RWPE2 (cell line): Measurements from ENCODE around the gene USP6NL.

Experiments used
- ATAC-seq: fragments of 200-7000 bp; cut with Tn5 transposase; 3 replicates; pipeline ENCODE4 v1.9.1; 2021; ENCODE audit warnings: low read depth
- DNase-seq: peaks from one replicate; pipeline ENCODE4 v3.0.0-alpha.2; 2020; ENCODE audit warnings: low spot score
- H3K27ac ChIP-seq: fragments of 450-650 bp; 2 replicates; pipeline ENCODE4 v1.5.1; 2017; ENCODE audit warnings: mild to moderate bottlenecking; ENCODE audit not compliant: poor library complexity, severe bottlenecking
- H3K27me3 ChIP-seq: fragments of 250-450 bp; sonication (Bioruptor Pico); 2 replicates; pipeline ENCODE4 v1.5.1; 2021; ENCODE audit warnings: mild to moderate bottlenecking, moderate library complexity; ENCODE audit not compliant: insufficient read depth, poor library complexity, severe bottlenecking
- H3K36me3 ChIP-seq: fragments of 250-450 bp; sonication (Bioruptor Pico); 2 replicates; pipeline ENCODE4 v1.5.1; 2020; ENCODE audit warnings: low read depth, mild to moderate bottlenecking, moderate library complexity
- H3K4me1 ChIP-seq: fragments of 250-450 bp; sonication (Bioruptor Pico); 2 replicates; pipeline ENCODE4 v1.5.1; 2021; ENCODE audit warnings: mild to moderate bottlenecking, moderate library complexity; ENCODE audit not compliant: insufficient read depth, poor library complexity, severe bottlenecking
- H3K4me3 ChIP-seq: fragments of 250-450 bp; sonication (Bioruptor Pico); 2 replicates; pipeline ENCODE4 v1.5.1; 2021; ENCODE audit warnings: mild to moderate bottlenecking, moderate library complexity; ENCODE audit not compliant: severe bottlenecking
- H3K9me3 ChIP-seq: fragments of 250-450 bp; sonication (Bioruptor Pico); 2 replicates; pipeline ENCODE4 v1.5.1; 2021; ENCODE audit warnings: mild to moderate bottlenecking, moderate library complexity; ENCODE audit not compliant: severe bottlenecking
- CTCF ChIP-seq: fragments of 450-650 bp; IDR thresholded peaks from one replicate; pipeline ENCODE4 v1.5.1; 2017; ENCODE audit warnings: mild to moderate bottlenecking, moderate library complexity; ENCODE audit not compliant: poor library complexity, severe bottlenecking

The USP6NL gene

DNA sequence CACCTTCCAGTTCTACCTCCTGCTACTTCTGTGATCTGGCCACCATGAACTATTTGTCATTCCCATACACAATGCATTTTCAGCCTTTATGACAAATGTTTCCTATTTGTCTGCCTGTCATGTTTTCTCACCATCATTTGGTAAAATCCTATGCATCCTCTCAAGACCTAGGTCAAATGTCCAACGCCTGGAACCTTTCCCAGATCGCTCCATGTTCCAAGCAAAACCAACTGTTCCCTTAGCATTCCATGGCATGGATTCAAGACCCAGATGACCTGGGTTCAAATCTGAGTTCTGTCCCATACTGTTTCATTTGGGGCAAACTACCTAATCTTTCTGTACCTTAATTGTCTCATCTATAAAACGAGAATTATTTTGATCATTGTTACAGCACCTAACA lies 98.9 kb downstream of the USP6NL start:
- ATAC-seq = no peak
- Histone ChIP-seq H3K4me3 (no peak overlapping the region), H3K27me3 (no peaks in the 10 kb centered on the region), H3K4me1 (no peaks in the 10 kb centered on the region), H3K9me3 (no peaks in the 10 kb centered on the region), H3K27ac (no peak overlapping the region), H3K36me3 (no peaks in the 10 kb centered on the region)
- TF ChIP-seq CTCF = no peak
- DNase-seq = no peak

DNA sequence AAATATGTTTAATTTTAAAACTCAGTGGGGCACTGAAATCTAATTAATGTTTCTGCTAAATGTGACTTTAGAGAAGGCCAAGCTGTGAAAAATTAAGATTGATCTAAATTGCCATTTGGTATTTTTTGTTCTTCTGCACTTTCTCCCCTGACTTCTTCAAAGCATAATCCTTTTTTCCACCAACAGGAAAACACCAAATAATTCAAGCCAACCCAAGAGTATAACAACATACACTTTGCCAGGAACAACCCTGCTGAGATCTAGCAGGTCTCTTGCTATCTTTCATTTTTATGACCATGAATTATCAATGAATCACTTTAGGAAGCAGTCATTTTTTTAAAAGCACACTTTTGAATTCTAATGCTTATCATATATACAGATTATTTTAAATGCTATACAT lies 100.1 kb downstream of the USP6NL start:
- ATAC-seq (no peak), DNase-seq (no peak)
- Histone ChIP-seq H3K4me1 (no peaks in the 10 kb centered on the region), H3K9me3 (no peaks in the 10 kb centered on the region), H3K4me3 (no peak overlapping the region), H3K27me3 (no peaks in the 10 kb centered on the region), H3K27ac (no peak overlapping the region), H3K36me3 (peaks cover 4% of the 10 kb centered on the region)
- TF ChIP-seq CTCF = no peak

DNA sequence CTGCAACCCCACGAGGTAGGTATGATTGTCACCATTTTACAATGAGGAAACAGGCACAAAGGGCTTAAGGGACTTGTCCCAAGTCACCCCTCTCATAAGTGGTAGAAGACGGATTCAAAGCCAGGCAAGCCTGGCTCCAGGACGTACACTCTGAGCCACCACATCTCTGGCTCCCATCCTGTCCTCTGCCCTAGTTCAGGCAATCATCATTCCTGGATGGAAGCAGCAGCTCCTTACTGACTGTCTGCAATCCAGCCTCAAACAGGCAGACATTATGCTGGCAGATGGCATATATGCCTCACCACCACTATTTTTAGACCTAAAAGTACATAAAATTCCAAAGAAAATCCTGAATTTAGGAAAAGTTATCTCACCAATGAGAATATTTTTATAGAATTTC lies 100.7 kb downstream of the USP6NL start:
- TF ChIP-seq CTCF = no peak
- Histone ChIP-seq H3K27me3 (no peaks in the 10 kb centered on the region), H3K27ac (no peak overlapping the region), H3K4me3 (no peak overlapping the region), H3K9me3 (no peaks in the 10 kb centered on the region), H3K36me3 (peaks cover 4% of the 10 kb centered on the region), H3K4me1 (no peaks in the 10 kb centered on the region)
- ATAC-seq (no peak), DNase-seq (no peak)

GRCh38 chr10:11510281-11510680 lies 101.2 kb downstream of the USP6NL start:
- no peak for DNase-seq
- H3K36me3 ChIP-seq = peaks cover 4% of the 10 kb centered on the region

DNA sequence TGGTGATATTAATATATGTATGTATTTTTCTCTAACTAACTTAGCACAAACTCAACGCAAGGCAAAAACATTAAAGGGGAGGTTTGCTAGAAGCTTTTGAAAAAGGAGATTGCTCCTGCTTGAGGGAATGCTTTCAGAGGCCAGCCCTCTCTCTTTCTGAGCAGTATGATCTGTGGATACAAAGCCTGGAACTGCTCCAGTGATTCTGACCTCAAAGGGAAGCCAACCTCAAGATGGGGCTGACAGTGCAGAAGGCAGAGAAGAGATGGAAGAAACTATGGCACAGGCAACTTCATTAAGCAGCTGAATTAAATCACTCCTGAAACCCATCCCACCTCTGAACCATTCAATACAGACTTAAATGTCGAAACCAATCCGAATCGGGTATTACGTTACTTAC lies 102.4 kb downstream of the USP6NL start:
- Histone ChIP-seq H3K27me3 (no peaks in the 10 kb centered on the region), H3K27ac (no peak overlapping the region), H3K4me1 (no peaks in the 10 kb centered on the region), H3K36me3 (peaks cover 4% of the 10 kb centered on the region), H3K9me3 (no peaks in the 10 kb centered on the region), H3K4me3 (no peak overlapping the region)
- ATAC-seq (no peak), DNase-seq (no peak)
- TF ChIP-seq CTCF = no peak

More at GRCh38 chr10:11510281-11510680, 101.2 kb downstream of the USP6NL start:
- H3K9me3 ChIP-seq = no peaks in the 10 kb centered on the region
- ATAC-seq = no peak
- TF ChIP-seq CTCF = no peak
- no peak overlapping the region for H3K27ac ChIP-seq
- no peaks in the 10 kb centered on the region for H3K27me3 ChIP-seq
- no peak overlapping the region for H3K4me3 ChIP-seq
- no peaks in the 10 kb centered on the region for H3K4me1 ChIP-seq
